ENCODE data around the gene LENEP.

- no peak for TF ChIP-seq YY1 (IDR thresholded peaks at IDR 0.05; ENCODE audit: insufficient read depth, insufficient read length)
- no peak for TF ChIP-seq ZNF274 (IDR thresholded peaks at IDR 0.05; ENCODE audit: low read depth, low read length)
- TF ChIP-seq SUZ12 (IDR thresholded peaks at IDR 0.05; ENCODE audit: extremely low read depth, insufficient read depth, insufficient read length), result no peak
Measured at GRCh38 chr1:155022136-155022926, 28.9 kb downstream of the LENEP start.

All from NT2/D1 (cell line).